Right lobe of liver (tissue), 6 donors: ENCODE results near the gene HSD17B12. TPM values are rescaled to one million over a fixed set of nuclear protein-coding genes. Genes with fewer than 3 reads are reported as not detected.

ENCODE experiments used
- ATAC-seq, 4 donors: fragments of 200-7000 bp; cut with Tn5 transposase; one replicate each; pipeline ENCODE4 v1.9.1; 2020; ENCODE audit warnings: mild to moderate bottlenecking in 4 of 4, moderate library complexity in 4 of 4
- DNase-seq, 3 donors: peaks; one replicate each; pipeline ENCODE4 v3.0.0-alpha.2; 2020
- H3K27ac ChIP-seq, 3 donors: fragments of 200-600 bp; one replicate each; pipeline ENCODE4 v1.8.0; 2022
- H3K27me3 ChIP-seq, 2 donors: fragments of 200-600 bp; one replicate each; pipeline ENCODE4 v1.8.0; 2022
- H3K36me3 ChIP-seq, 4 donors: fragments of 200-600 bp; sonication (generic) in 1 of 4; one replicate each; pipeline versions ENCODE4 v1.5.1 to v1.8.0; 2017 to 2022; ENCODE audit warnings: control low read depth in 1 of 4
- H3K4me1 ChIP-seq, 4 donors: fragments of 200-600 bp; sonication (generic) in 1 of 4; one replicate each; pipeline versions ENCODE4 v1.5.1 to v1.8.0; 2017 to 2022; ENCODE audit warnings: control low read depth in 1 of 4
- H3K4me3 ChIP-seq, 3 donors: fragments of 200-600 bp; one replicate each; pipeline ENCODE4 v1.8.0; 2022
- H3K9me3 ChIP-seq, 4 donors: fragments of 200-600 bp; sonication (generic) in 1 of 4; one replicate each; pipeline versions ENCODE4 v1.5.1 to v1.8.0; 2017 to 2022; ENCODE audit warnings: control low read depth in 1 of 4
- CTCF ChIP-seq, 4 donors: fragments of 200-600 bp in 3 of 4; fragments of 450-650 bp in 1 of 4; IDR thresholded peaks; one replicate each; pipeline versions ENCODE4 v1.5.1 to v1.8.0; 2016 to 2022; ENCODE audit warnings: antibody characterized with exemption in 4 of 4, mild to moderate bottlenecking in 2 of 4
- POLR2A ChIP-seq: fragments of 450-650 bp; IDR thresholded peaks from one replicate; pipeline ENCODE4 v1.6.1; 2017; ENCODE audit warnings: antibody characterized with exemption, mild to moderate bottlenecking
- WGBS: methylation state at CpG from one replicate; pipeline ENCODE4 v1.1.6; 2018; ENCODE audit warnings: low coverage, low lambda C conversion rate; ENCODE audit not compliant: insufficient coverage; ENCODE audit errors: missing lambda C conversion rate; 5-methylcytosine and 5-hydroxymethylcytosine counted together
- intact Hi-C, 2 donors: fragments of 100-400 bp; cut with DNase I; formaldehyde crosslinking; loops; one replicate each; pipeline versions ENCODE4 v1.11.2 to v1.14.1; 2022
- total RNA-seq, 6 experiments: library from RNA; depleted of rRNA in 2 of 6; stranded (reverse); fragments of >200 nt in 2 of 6; fragmentation: NEBNext Ultra II Directional in 3 of 6; extraction: Animal tissue kit (Norgen Biotek cat#: 25700) in 3 of 6; gene quantifications; one replicate each; pipeline versions ENCODE4 v1.1.0 to v1.2.4, GENCODE V29; 2016 to 2023
- donor health status: DM: no; HTN: yes; CAD: no.
- donor health status: DM: no; HTN: no; CAD: no.
- donor health status: DM: no; HTN: no; CAD: no.
- donor health status: DM: no; HTN: yes; CAD: no.
- donor health status: DM: no; HTN: yes; CAD: no.

Gene HSD17B12
- total RNA-seq, 6 experiments from 2014 or later: 68.3 to 107 (median 93.2) TPM

GRCh38 chr11:43734256-43734655 lies 53.7 kb downstream of the HSD17B12 start:
- Histone ChIP-seq H3K9me3 (no peaks in the 10 kb centered on the region), H3K4me1 (no peaks in the 10 kb centered on the region), H3K36me3 (no peaks in the 10 kb centered on the region), H3K27ac (no peak overlapping the region), H3K4me3 (no peak overlapping the region), H3K27me3 (no peaks in the 10 kb centered on the region)
- ATAC-seq: no peak
- no peak for DNase-seq
- TF ChIP-seq POLR2A (no peak), CTCF (IDR thresholded peaks at IDR 0.05) (no peak)
- WGBS: 91% methylated on average over 4 of the region's 12 CpGs
- intact Hi-C loops: no loop called here

GRCh38 chr11:43735115-43735514 lies 54.6 kb downstream of the HSD17B12 start:
- WGBS: 92% methylated on average over 1 of the region's 1 CpG
- ATAC-seq (no peak), DNase-seq (no peak)
- TF ChIP-seq CTCF (IDR thresholded peaks at IDR 0.05): no peak
- no peak for TF ChIP-seq POLR2A
- intact Hi-C loops: no loop called here
- Histone ChIP-seq H3K27ac (no peak overlapping the region), H3K9me3 (no peaks in the 10 kb centered on the region), H3K4me3 (no peak overlapping the region), H3K36me3 (no peaks in the 10 kb centered on the region), H3K27me3 (no peaks in the 10 kb centered on the region), H3K4me1 (no peaks in the 10 kb centered on the region)

- WGBS: 76% methylated on average over 4 of the region's 4 CpGs
- Histone ChIP-seq H3K4me1 (no peaks in the 10 kb centered on the region), H3K36me3 (no peaks in the 10 kb centered on the region), H3K27ac (no peak overlapping the region), H3K27me3 (no peaks in the 10 kb centered on the region), H3K9me3 (no peaks in the 10 kb centered on the region), H3K4me3 (no peak overlapping the region)
- no peak for ATAC-seq
- intact Hi-C loops: no loop called here
- TF ChIP-seq CTCF (IDR thresholded peaks at IDR 0.05) (no peak), POLR2A (no peak)
- DNase-seq: no peak
These were observed 55.4 kb downstream of the HSD17B12 start for GRCh38 chr11:43735961-43736360.

GRCh38 chr11:43736502-43737200 lies 56.1 kb downstream of the HSD17B12 start:
- no peak overlapping the region for H3K4me3 ChIP-seq
- no peaks in the 10 kb centered on the region for H3K9me3 ChIP-seq
- ATAC-seq (no peak), DNase-seq (no peak)
- WGBS: 63% methylated on average over 5 of the region's 5 CpGs
- H3K27me3 ChIP-seq: no peaks in the 10 kb centered on the region
- no peak for TF ChIP-seq CTCF (IDR thresholded peaks at IDR 0.05)
- no peak for TF ChIP-seq POLR2A
- intact Hi-C loops: no loop called here
- no peaks in the 10 kb centered on the region for H3K4me1 ChIP-seq
- H3K36me3 ChIP-seq: no peaks in the 10 kb centered on the region
- no peak overlapping the region for H3K27ac ChIP-seq

GRCh38 chr11:43737201-43737590 lies 56.7 kb downstream of the HSD17B12 start:
- H3K27me3 ChIP-seq: no peaks in the 10 kb centered on the region
- TF ChIP-seq CTCF (IDR thresholded peaks at IDR 0.05) (no peak), POLR2A (no peak)
- H3K36me3 ChIP-seq: no peaks in the 10 kb centered on the region
- H3K9me3 ChIP-seq: no peaks in the 10 kb centered on the region
- DNase-seq (no peak), ATAC-seq (no peak)
- no peak overlapping the region for H3K4me3 ChIP-seq
- H3K27ac ChIP-seq: no peak overlapping the region
- H3K4me1 ChIP-seq: no peaks in the 10 kb centered on the region
- intact Hi-C loops: no loop called here
